K562 (cell line): ENCODE measurements around the gene SLC34A3. TPM values are rescaled to one million over a fixed set of nuclear protein-coding genes. Genes with fewer than 3 reads are reported as not detected.
A peak's percentile ranks its signal among the peaks of the same experiment; 100 is the strongest.

Source experiments
- ATAC-seq: fragments of 200-7000 bp; cut with Tn5 transposase; 3 replicates; pipeline ENCODE4 v1.9.1; 2020; ENCODE audit warnings: moderate library complexity
- BruUV-seq: library from RNA; stranded (reverse); fragments of 400-500 nt; replicated peaks from 2 replicates; lab custom pipeline; 2021; lab: Mats Ljungman, UMichigan
- CTCF ChIA-PET: fragments of 300-600 bp; formaldehyde crosslinking; extraction: SDS; loops from one replicate; lab custom pipeline; 2021; ENCODE audit warnings: low intra/inter-chr PET ratio; lab: Yijun Ruan, JAX
- POLR2A ChIA-PET: fragments of 300-600, 350-650 bp; sonication (Branson Sonifier 250); formaldehyde crosslinking; extraction: SDS; loops from one replicate; lab custom pipeline; 2021; ENCODE audit warnings: antibody characterized with exemption, inconsistent platforms; lab: Yijun Ruan, JAX
- DNase-seq, 4 experiments: peaks; one replicate each; pipeline versions ENCODE4 v3.0.0 to v3.0.0-alpha.2; 2011 to 2018; ENCODE audit warnings: low spot score in 3 of 4, mixed read lengths in 3 of 4; ENCODE audit errors: extremely low read depth in 1 of 4
- FAIRE-seq: peaks from 2 replicates; lab custom pipeline; 2011; peaks lifted over from hg19 to GRCh38; lab: Jason Lieb, UNC
- H2AFZ ChIP-seq: 2 replicates; pipeline ENCODE4 v1.6.0; 2011; ENCODE audit warnings: low read depth, low read length, control low read depth, inconsistent platforms
- H3K27ac ChIP-seq: fragments of 200-600 bp; 3 replicates; pipeline ENCODE4 v1.8.0; 2011; ENCODE audit warnings: low read depth, mild to moderate bottlenecking, control low read depth, inconsistent platforms, low read length, moderate library complexity, mixed read lengths; ENCODE audit errors: extremely low read depth
- H3K27me3 ChIP-seq, 2 experiments: fragments of 300-600 bp in 1 of 2; 2 replicates in 1 of 2; 3 replicates in 1 of 2; pipeline versions ENCODE4 v1.6.0 to v1.8.0; 2011; ENCODE audit warnings: inconsistent platforms in 2 of 2, low read length in 2 of 2, mild to moderate bottlenecking in 1 of 2, mixed read lengths in 1 of 2, moderate library complexity in 1 of 2; ENCODE audit not compliant: control insufficient read depth in 2 of 2, insufficient read depth in 2 of 2
- H3K36me3 ChIP-seq: fragments of 300-600 bp; 3 replicates; pipeline ENCODE4 v1.8.0; 2011; ENCODE audit warnings: mild to moderate bottlenecking, low read length, inconsistent platforms; ENCODE audit not compliant: control insufficient read depth, insufficient read depth
- H3K4me1 ChIP-seq, 2 experiments: fragments of 200-600 bp in 1 of 2; replicated peaks in 1 of 2; 2 replicates in 1 of 2; 3 replicates in 1 of 2; pipeline versions ENCODE4 v1.5.1 to v1.8.0; 2011; ENCODE audit warnings: inconsistent platforms in 2 of 2, low read length in 2 of 2, mild to moderate bottlenecking in 1 of 2, mixed read lengths in 1 of 2, moderate library complexity in 1 of 2; ENCODE audit not compliant: control insufficient read depth in 2 of 2, insufficient read depth in 2 of 2
- H3K4me2 ChIP-seq: 2 replicates; pipeline ENCODE4 v1.6.1; 2011; ENCODE audit warnings: low read length, control low read depth, inconsistent platforms, mixed read lengths; ENCODE audit not compliant: insufficient read depth
- H3K4me3 ChIP-seq: fragments of 200-600 bp; sonication (generic), shearing (Covaris generic); 2 replicates; pipeline ENCODE4 v1.5.1; 2016; ENCODE audit warnings: control low read depth, inconsistent platforms
- H3K79me2 ChIP-seq: fragments of 200-600 bp; 3 replicates; pipeline ENCODE4 v1.8.0; 2011; ENCODE audit warnings: low read length, inconsistent platforms; ENCODE audit not compliant: control insufficient read depth, insufficient read depth
- H3K9ac ChIP-seq, 2 experiments: 2 replicates each; pipeline versions ENCODE4 v1.6.0 to v1.6.1; 2011; ENCODE audit warnings: low read depth in 2 of 2, low read length in 2 of 2, control low read depth in 1 of 2, inconsistent platforms in 1 of 2, mild to moderate bottlenecking in 1 of 2, mixed read lengths in 1 of 2; ENCODE audit not compliant: insufficient read depth in 1 of 2
- H3K9me1 ChIP-seq: one replicate; pipeline ENCODE4 v1.6.0; 2011; ENCODE audit warnings: inconsistent platforms, mild to moderate bottlenecking, low read length, moderate library complexity; ENCODE audit not compliant: control insufficient read depth, insufficient read depth
- H3K9me3 ChIP-seq: replicated peaks from 2 replicates; pipeline ENCODE4 v1.5.1; 2011; ENCODE audit warnings: low read depth, low read length, inconsistent platforms; ENCODE audit not compliant: control insufficient read depth, insufficient read depth
- H4K20me1 ChIP-seq: replicated peaks from 2 replicates; pipeline ENCODE4 v1.6.1; 2011; ENCODE audit warnings: low read length, inconsistent platforms, mixed read lengths; ENCODE audit not compliant: control insufficient read depth, insufficient read depth
- BCOR ChIP-seq: fragments of 450-650 bp; IDR thresholded peaks from 2 replicates; pipeline ENCODE4 v1.6.1; 2016
- CBX1 ChIP-seq: sonication (generic); IDR thresholded peaks from 2 replicates; pipeline ENCODE4 v1.6.1; 2016; ENCODE audit warnings: antibody characterized with exemption, low read depth, mild to moderate bottlenecking
- CHD1 ChIP-seq: fragments of 200-600 bp; sonication (generic); IDR thresholded peaks from one replicate; pipeline ENCODE4 v1.6.1; 2012; ENCODE audit warnings: mild to moderate bottlenecking, moderate library complexity, low read length, inconsistent platforms
- DACH1 ChIP-seq: fragments of 450-650 bp; IDR thresholded peaks from 2 replicates; pipeline ENCODE4 v1.6.1; 2018; ENCODE audit not compliant: partially characterized antibody
- E2F3 ChIP-seq: fragments of 250-450 bp; sonication (Bioruptor Pico); IDR thresholded peaks from 2 replicates; pipeline ENCODE4 v1.4.0; 2020; ENCODE audit warnings: mild to moderate bottlenecking
- HMGN3 ChIP-seq: IDR thresholded peaks from 2 replicates; pipeline ENCODE4 v1.6.1; 2011; ENCODE audit warnings: borderline replicate concordance, low read depth, mild to moderate bottlenecking, mixed read lengths, low read length; ENCODE audit not compliant: insufficient read length; ENCODE audit errors: extremely low read depth
- NFIX ChIP-seq: fragments of 250-450 bp; sonication (Bioruptor Pico); IDR thresholded peaks from 2 replicates; pipeline ENCODE4 v1.4.0; 2020; ENCODE audit warnings: low read depth, mild to moderate bottlenecking, moderate library complexity
- ZNF140 ChIP-seq: fragments of 250-450 bp; sonication (Bioruptor Pico); IDR thresholded peaks from 2 replicates; pipeline ENCODE4 v1.8.0; 2021; ENCODE audit warnings: moderate library complexity, mild to moderate bottlenecking, inconsistent platforms
- WGBS: fragments of 100-300 bp; shearing (Covaris generic); methylation state at CpG from one replicate; pipeline ENCODE4 v1.1.6; 2016; ENCODE audit warnings: low coverage, mixed read lengths; ENCODE audit not compliant: insufficient coverage; ENCODE audit errors: missing lambda C conversion rate; 5-methylcytosine and 5-hydroxymethylcytosine counted together
- in situ Hi-C: fragments of 300-500 bp; cut with MboI; formaldehyde crosslinking; loops from 4 replicates; pipeline ENCODE4 v1.15.0; 2018; ENCODE audit warnings: inconsistent platforms, mixed read lengths
- intact Hi-C: fragments of 100-400 bp; cut with micrococcal nuclease; formaldehyde crosslinking; loops from 2 replicates; pipeline ENCODE4 v1.14.2; 2022
- polyA plus RNA-seq, 8 experiments: library from polyadenylated mRNA; depleted of rRNA in 4 of 8; stranded (reverse) in 5 of 8; unstranded in 3 of 8; fragments of >200 nt; fragmentation: Nextera tagmentation in 2 of 8; fragmentation: Illumina TruSeq in 1 of 8; extraction: Ambion mirVana in 2 of 8; extraction: Trizol in 1 of 8; gene quantifications; 2 replicates each; pipeline versions ENCODE4 v1.2.1 to v1.2.3, GENCODE V29; 2011 to 2014; ENCODE audit warnings: inconsistent platforms in 1 of 8, missing spikeins in 1 of 8
- total RNA-seq, 7 experiments: library from RNA; depleted of rRNA in 6 of 7; stranded (reverse); fragments of >200 nt in 6 of 7; fragmentation: Illumina TruSeq in 2 of 7; extraction: Trizol in 2 of 7; gene quantifications; 2 replicates each; pipeline versions ENCODE4 v1.2.1 to v1.2.3, GENCODE V29; 2011 to 2021; ENCODE audit warnings: low replicate concordance in 1 of 7

Gene SLC34A3
- total and polyA plus RNA-seq, 9 of the 15 experiments (the other 6 are each of a cell fraction or from before 2014, with no cell fraction given): not detected

DNA sequence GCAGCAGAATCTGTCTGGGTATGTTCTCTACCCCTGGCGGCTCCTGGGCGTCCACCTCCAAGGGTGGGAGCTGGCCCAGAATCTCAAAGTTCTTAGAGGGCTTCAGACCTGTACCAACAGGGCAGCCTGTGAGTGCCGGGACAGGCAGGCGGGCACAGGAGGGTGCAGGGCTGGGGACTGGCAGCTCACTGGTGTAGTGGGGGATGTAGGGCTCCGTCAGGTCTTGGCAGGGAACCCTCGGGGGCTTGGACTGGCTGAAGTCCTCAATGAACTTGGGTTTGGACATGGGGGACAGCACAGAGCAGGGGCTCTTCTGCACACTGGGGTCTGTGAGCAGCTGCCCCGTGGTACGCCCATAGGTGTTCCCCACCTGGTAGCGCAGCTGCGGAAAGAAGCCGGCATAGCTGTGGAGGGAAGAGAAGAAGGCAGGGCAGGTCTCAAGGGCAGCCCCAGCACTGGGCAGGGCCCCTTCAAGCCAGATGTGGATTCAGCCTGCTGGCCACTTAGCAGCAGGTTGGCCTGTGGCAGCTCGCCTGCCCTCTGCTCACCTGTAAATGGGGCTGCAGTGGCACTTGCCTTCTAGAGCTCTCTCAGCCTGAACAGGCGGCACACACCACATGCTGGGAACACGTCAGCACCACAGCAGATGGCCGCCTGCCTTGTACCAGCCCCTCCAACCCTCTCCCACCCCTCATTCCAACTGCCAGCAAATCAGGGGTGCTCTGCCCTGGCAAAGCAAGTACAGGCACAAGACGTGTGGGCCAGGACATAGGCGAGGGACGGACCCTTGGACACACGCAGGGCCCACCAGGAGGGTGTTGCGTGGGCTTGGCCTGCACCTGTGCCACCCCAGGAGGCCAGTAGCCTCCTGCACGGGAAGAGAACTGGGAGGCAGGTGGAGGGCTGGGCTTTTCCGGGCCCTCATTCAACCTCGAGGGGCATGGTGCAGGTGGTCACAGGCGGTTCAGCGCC is 15.0 kb downstream of the SLC34A3 start:
- Histone ChIP-seq H3K27me3 (no peaks in the 10 kb centered on the region), H3K27ac (no peak overlapping the region), H4K20me1 (peaks cover 30% of the 10 kb centered on the region), H3K4me1 (peaks cover 18 to 67% of the 10 kb centered on the region in 2 experiments; a peak in 4 of 5 replicates), H3K9me1 (peaks cover 4% of the 10 kb centered on the region), H2AFZ (no peak overlapping the region), H3K79me2 (peaks cover 30% of the 10 kb centered on the region), H3K9me3 (no peaks in the 10 kb centered on the region), H3K4me3 (no peak overlapping the region), H3K9ac (peak overlapping the region in 1 of 2 experiments; percentile 83; a peak in 2 of 4 replicates), H3K4me2 (no peak overlapping the region), H3K36me3 (peaks cover 26% of the 10 kb centered on the region)
- DNase-seq: no peak
- in situ Hi-C loops (loop anchor here (25.0 kb wide), 1 partner anchor 458 kb away; the partner anchor contains the start of genes CCDC183 and TMEM141), intact Hi-C loops (loop anchor here (10.0 kb wide), 1 partner anchor 461 kb away; no protein-coding TSS in a partner anchor)
- no peak for FAIRE-seq
- TF ChIP-seq HMGN3 (no peak), CHD1 (no peak), BCOR (no peak), DACH1 (no peak), NFIX (CRISPR knock-in tag) (no peak), CBX1 (no peak), ZNF140 (CRISPR knock-in tag) (no peak), E2F3 (CRISPR knock-in tag) (no peak)
- WGBS: 68% methylated on average over 20 of the region's 25 CpGs
- BruUV-seq: no TSS peak
- CTCF ChIA-PET: no interaction called here
- ATAC-seq: no peak
- POLR2A ChIA-PET: interaction anchor here (0.5 to 6.5 kb wide), 9 partner anchors 8 to 468 kb away, joined by 3 to 221 read pairs (median 3); partner anchors contain the start of genes NELFB and STPG3
